H54 (cell line): ENCODE data around the gene ARHGEF12.

Source experiments
- DNase-seq: peaks from one replicate; pipeline ENCODE4 v3.0.0; 2011; ENCODE audit warnings: low spot score, mixed read lengths; ENCODE audit not compliant: insufficient read length
- FAIRE-seq: peaks from 3 replicates; lab custom pipeline; 2011; peaks lifted over from hg19 to GRCh38; lab: Jason Lieb, UNC
- POLR2A ChIP-seq: IDR thresholded peaks from 2 replicates; pipeline ENCODE4 v1.6.1; 2011; ENCODE audit warnings: low read depth, mild to moderate bottlenecking, low read length

The ARHGEF12 gene

DNA sequence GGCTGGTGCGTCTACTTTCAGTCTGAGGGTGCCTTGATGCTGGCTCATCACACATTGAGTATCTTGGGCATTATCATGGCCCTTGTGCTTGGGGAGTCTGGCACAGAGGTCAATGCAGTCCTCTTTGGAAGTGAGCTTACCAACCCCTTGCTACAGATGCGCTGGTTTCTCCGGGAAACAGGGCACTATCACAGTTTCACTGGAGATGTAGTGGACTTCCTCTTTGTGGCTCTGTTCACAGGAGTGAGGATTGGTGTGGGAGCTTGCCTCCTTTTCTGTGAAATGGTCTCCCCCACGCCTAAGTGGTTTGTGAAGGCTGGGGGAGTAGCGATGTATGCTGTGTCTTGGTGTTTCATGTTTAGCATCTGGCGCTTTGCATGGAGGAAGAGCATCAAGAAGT lies 6.2 kb upstream of the ARHGEF12 start:
- DNase-seq (no peak), FAIRE-seq (no peak)
- no peak for TF ChIP-seq POLR2A

DNA sequence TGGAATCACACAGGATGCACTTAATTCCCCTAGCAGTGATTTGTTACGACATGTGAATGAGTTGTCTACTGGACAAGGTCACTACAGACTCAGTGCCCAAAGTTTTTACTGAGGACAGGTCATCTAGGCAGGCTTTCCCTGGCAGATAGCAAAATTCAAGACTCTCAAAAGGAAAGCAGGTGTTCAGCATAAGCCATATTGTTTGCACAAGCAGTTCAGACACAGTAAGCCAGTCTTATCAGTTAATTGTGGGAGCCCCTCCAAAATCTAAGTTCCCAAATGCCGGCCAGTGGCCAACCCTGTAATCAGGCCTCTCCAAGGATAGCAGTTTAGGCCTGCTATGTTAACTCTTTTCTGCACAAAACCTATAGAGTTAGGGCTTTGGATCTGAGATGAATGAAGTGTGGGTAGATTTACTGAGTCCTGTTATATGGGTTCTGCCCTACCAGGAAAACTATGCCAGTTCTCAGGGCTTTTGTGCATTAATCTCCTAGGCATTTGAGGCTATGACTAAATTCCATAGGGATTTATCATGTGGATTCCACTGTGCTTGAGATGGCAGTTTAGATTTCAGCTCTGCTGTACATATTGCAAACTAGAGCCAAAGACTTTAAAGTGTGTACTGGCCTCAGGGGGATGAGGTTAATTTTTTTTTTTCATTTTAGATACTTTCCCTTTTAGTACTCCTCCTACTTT lies 4.8 kb upstream of the ARHGEF12 start:
- no peak for TF ChIP-seq POLR2A
- FAIRE-seq (peak; percentile 89), DNase-seq (peak; percentile 58)

DNA sequence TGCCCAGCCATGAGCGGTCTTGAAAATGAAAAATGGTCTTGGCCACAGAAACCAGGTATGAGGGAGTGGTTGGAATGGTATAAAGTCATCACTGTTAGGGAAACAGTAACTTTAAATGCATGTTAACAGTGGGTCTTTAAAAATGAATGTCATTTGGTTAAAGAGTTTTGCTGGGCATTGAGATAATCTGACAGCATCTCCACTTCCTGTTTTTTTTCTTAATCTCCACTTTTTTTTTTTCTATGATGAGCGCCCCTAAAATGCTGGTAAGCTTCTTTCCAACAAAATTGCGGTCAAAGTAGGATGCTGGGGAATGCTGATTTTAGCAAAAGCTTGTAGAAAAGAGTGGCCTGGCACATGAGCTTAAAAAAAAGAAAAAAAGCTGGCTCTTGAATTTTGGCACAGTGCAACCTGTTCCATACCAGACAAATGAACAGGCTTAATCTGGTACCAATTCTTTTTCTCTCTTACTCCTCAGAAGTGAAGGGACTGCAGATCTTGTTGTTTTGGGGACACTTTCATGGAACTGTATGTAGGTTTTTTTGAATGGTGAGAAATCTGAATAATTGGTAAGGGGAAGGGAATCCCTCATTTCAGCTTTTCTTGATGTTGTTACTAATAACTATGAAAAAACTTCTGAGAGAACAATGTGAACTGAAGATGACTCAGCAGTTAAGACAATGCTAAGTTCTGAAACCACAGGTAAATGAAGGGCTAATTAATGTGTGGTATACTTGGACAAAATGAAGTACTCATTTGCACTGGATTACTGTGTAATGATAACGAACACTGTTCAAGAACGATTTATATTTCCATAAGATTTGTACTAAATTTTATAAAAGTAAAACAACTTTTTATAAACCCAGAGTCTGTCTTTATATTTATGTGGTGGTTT lies 3.1 kb upstream of the ARHGEF12 start:
- DNase-seq (no peak), FAIRE-seq (no peak)
- no peak for TF ChIP-seq POLR2A

DNA sequence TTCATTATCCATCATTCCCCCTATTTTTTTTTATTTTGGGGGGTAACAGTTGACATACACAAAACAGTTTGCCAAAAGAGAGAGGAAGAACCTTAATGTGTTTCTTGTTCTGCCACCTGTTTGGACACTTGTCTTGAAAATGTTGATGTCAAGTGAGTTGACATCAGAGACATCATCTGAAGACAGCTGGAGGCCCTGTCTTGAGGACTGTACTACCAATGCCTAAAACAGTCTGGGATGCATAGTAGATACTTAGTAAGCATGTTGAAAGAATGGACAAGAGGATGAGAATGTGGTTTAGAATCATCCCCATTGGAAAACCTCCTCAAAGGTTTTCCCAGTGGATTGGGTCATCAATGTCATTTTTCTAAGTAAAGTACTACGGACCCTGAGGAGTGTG lies 2.4 kb upstream of the ARHGEF12 start:
- no peak for TF ChIP-seq POLR2A
- FAIRE-seq (no peak), DNase-seq (no peak)

DNA sequence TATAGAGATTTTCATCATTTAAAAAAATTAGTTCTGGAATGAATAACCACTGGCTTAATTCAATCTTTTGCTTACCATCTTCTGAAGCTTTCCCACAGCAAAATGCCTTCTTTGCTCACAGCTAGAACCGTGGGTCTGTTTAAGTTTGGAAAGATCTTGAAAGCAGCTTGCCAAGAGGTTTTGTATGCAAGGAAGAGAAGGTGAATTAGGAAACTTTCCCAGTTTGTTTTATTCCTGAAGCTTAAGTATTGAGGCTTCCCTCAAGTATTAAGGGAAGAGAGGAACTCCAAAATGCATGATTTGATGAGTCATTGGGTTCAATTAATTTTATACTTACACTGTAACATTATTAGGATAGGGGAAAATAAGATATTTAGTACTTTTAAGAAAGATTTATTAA lies 1.9 kb upstream of the ARHGEF12 start:
- DNase-seq, result no peak
- FAIRE-seq, result no peak
- TF ChIP-seq POLR2A, result no peak

DNA sequence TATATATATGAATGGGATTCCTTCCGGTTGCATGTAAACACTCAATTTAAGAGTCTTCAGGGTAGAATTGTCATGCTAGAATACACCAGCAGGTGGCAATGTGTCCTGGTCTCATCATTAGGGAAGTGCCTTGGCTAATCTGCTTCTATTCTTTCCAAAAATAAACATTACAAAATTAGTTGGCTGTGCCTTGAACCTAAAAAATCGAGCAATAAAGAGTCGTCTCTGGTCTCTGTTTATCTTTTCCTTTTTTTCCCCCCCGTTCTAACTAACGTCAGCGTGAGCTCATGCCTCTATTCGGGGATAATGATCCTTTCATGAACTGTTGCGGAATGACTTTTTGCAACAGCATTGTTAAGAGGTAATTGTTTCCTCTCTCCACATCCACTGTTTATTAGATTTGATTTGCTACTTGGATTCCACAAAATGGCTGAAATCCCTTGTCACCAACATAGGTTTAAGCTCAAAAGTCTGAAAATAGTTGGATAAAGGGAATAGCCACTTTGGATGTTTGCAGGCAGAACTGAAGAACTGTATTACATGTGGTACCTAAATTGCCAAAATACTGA lies 1.2 kb upstream of the ARHGEF12 start:
- DNase-seq, result peak; percentile 23
- no peak for FAIRE-seq
- TF ChIP-seq POLR2A, result no peak

DNA sequence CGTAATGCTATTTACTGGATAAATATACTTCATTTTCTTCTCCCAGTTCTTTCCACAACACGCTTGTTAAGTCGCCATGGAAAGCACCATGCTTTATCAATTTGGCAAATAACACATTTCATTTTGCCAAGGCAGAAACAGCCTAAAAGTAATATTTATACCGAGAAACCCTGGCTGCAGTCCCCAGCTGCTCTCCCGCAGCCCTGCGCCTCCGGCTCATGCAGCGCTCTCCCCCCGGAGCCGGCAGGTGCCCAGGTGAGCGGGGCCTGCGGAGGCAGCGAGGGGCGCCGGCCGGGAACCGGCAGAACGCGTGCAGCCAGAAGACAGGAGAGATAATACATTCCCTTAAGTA lies 681 bp upstream of the ARHGEF12 start:
- DNase-seq, result no peak
- TF ChIP-seq POLR2A, result no peak
- no peak for FAIRE-seq

DNA sequence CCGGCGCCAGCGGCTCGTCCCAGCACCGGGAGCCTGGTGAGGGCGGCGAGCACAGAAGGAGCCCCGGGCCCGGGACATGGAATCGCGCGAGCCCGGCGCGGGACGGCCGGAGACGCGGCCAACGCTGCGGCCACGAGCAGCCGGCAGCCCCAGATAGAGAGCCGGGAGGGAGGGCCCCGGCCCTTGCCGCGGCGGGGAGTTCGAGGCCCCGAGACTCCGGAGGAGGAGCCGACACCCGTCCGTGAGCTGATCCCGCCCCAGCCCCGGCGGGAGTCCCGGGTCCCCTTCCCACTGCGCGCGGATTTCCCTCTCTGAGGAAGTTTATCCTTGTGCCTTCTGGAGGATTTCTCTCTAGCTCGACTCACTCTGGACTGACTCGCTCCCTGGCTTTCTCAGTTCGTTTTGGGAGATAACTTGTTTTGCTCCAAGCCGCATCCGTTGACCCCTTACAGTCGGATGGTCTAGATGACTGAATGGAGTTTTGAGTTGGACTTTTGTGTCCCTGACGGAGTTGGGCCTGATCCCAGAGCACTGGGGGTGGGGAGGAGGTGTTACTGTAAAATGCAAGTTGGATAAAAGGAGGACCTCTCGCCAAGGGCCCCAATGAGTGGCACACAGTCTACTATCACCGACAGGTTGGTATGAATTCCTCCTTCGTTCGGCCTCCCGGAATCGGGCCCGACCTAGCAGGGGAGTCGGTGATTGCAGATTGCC lies 585 bp downstream of the ARHGEF12 start:
- TF ChIP-seq POLR2A, result no peak
- FAIRE-seq (no peak), DNase-seq (peak; percentile 19)

DNA sequence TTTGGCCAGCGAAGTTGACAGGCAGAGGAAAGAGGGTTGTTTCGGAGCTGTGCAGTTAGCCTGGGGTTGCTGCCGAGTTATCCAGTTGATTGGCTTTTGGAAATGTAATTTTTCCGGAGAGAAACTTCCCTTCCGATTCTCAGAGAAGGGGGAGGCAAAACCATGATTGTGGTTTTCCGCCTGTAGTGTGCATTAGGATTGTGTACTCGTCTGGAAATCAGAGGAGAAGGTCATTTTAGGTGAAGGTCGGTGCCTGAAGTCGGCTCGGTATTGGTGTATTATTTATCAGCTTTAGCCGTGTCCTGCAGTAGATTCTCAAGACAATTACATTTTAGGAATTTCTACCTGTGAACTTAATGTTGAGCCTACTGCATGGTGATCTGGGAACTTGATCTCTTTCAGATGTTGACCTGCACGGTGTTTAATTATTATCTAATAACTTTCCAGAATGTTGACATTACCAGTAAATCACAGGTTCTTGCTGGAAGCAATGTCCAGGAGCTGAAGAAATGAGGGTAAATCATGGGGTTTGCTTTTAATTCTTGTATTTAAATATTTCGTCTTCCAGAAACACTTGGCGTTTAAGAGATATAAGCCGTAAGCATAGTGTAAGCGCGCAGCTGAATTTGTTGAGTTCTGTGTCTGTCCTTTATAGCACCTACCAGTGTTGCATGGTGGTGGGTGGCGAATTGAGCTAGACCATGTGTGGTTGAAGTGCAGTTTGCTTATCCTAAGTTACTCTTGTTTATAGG lies 1.3 kb downstream of the ARHGEF12 start:
- TF ChIP-seq POLR2A, result no peak
- peak; percentile 41 for FAIRE-seq
- no peak for DNase-seq

DNA sequence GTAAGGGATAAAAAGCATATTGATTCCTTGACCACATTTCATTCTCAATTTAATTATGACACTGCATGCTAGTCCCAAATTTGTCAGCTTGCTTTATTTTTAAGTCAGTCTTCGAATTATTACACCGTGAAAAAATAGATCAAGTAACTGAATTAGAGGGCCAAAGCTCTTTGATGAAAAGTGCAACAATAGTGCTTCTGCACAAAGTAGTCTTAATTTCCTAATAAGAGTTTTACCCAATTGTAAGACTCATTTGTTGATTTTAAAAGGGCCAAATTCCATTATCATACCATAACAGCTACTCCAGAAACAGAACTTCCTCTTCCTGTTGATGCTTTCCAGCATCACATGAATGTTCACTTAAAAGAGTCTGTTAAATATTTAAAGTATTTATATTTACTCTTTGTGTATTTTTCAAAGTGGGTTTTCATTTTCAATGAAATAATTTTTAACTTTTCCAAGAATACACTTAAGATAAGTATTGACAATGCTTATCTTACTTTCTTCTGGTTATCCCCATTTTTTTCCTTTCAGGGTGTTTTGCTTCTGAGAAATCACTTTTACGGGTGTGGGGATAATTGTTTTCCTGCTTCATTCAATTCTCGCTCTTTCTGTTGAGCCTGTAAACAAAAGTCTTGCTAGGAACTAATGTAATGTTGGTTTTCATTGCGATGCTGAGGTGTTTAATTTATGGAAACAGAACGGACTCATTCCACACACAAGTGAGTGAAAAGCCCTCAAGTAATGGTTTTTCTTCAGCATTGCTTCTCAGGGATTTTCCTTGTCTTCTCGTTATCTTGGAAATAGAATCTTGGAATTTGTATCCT lies 2.1 kb downstream of the ARHGEF12 start:
- FAIRE-seq, result no peak
- no peak for DNase-seq
- TF ChIP-seq POLR2A, result no peak

DNA sequence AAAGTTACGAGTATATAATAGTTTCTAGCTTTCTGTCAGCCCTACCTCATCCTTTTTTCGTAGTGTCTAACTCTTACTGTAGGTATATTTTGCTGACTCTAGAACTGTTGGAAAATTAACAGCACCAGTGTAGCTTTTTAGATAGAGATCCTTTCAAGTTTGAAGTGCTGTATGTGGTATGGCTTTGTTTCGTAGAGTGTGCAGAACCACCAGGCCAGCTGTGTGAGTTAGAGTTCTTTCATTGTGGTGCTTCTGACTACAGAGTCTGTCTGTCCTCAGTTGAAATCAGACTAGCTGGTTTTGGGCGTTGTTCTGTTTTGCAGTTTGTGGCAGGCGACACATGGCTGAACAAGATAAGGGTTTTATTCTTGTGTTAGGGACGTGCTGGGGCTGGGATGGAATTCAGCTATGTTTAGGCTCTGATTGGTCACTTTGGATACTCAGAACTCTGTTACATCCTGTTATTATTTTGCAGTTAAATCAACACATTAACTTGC lies 3.2 kb downstream of the ARHGEF12 start:
- FAIRE-seq (peak; percentile 61), DNase-seq (no peak)
- no peak for TF ChIP-seq POLR2A

DNA sequence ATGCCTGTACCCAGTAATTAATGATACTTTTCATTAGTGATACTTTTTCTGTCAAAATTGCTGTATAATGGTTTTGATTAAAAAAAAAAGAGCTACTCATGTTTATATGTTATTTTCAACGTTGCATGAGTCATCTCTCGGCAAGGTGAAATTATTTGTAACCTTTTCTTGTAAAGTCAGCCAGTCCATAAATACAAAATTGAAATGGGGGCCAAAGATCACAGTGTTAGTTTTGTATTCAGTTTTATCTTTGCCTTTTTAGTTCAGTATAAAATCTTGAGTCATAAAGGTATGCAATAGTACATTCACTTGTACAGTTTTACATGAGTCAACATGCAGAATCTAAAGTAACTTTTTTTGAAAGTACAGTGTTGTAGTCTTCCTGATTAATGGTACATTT lies 4.3 kb downstream of the ARHGEF12 start:
- DNase-seq (no peak), FAIRE-seq (no peak)
- no peak for TF ChIP-seq POLR2A
